ENCODE data around the gene DAZL. TPM values are rescaled to one million over a fixed set of nuclear protein-coding genes. Genes with fewer than 3 reads are reported as not detected.

Gene DAZL
- total RNA-seq, 1 donor = not detected

Other genes with a start within 250 kb of the DAZL start
- 94.6 and 99.2 TPM in 2 replicates for gene RFTN1, start 91.7 kb downstream of the DAZL start, total RNA-seq